Measurements from ENCODE around the gene MEAK7. TPM values are rescaled to one million over a fixed set of nuclear protein-coding genes. Genes with fewer than 3 reads are reported as not detected.

Gene MEAK7
- total RNA-seq, 1 experiment from 2014 or later, result 29.5 TPM

- H3K27me3 Mint-ChIP-seq (ENCODE audit: unreplicated experiment), result no peaks in the 10 kb centered on the region
- no peaks in the 10 kb centered on the region for H3K9me3 Mint-ChIP-seq (ENCODE audit: low read depth, unreplicated experiment)
- CTCF ChIA-PET, result no interaction called here
Measured at GRCh38 chr16:84461413-84462295, 42.8 kb downstream of the MEAK7 start.

GRCh38 chr16:84461029-84461412 lies 43.4 kb downstream of the MEAK7 start:
- DNase-seq, result no peak
- intact Hi-C loops (cut with micrococcal nuclease; ENCODE audit: unreplicated experiment), result no loop called here
- no peak for TF ChIP-seq CTCF (IDR thresholded peaks at IDR 0.05; ENCODE audit: unreplicated experiment)
- no TSS peak for BruUV-seq (replicated peaks)
- H3K9me3 Mint-ChIP-seq (ENCODE audit: low read depth, unreplicated experiment), result no peaks in the 10 kb centered on the region
- no peaks in the 10 kb centered on the region for H3K27me3 Mint-ChIP-seq (ENCODE audit: unreplicated experiment)
- H3K4me3 Mint-ChIP-seq (ENCODE audit: low read depth, unreplicated experiment), result no peak overlapping the region
- H3K27ac Mint-ChIP-seq (ENCODE audit: unreplicated experiment), result no peak overlapping the region
- no peaks in the 10 kb centered on the region for H3K4me1 Mint-ChIP-seq (ENCODE audit: low read depth, unreplicated experiment)
- CTCF ChIA-PET, result no interaction called here
- peaks cover 30% of the 10 kb centered on the region for H3K36me3 Mint-ChIP-seq (ENCODE audit: insufficient read depth, unreplicated experiment)

More at GRCh38 chr16:84461413-84462295, 42.8 kb downstream of the MEAK7 start:
- Mint-ChIP-seq H3K36me3 (ENCODE audit: insufficient read depth, unreplicated experiment) (peaks cover 30% of the 10 kb centered on the region), H3K27ac (ENCODE audit: unreplicated experiment) (no peak overlapping the region), H3K4me3 (ENCODE audit: low read depth, unreplicated experiment) (no peak overlapping the region), H3K4me1 (ENCODE audit: low read depth, unreplicated experiment) (no peaks in the 10 kb centered on the region)
- no peak for TF ChIP-seq CTCF (IDR thresholded peaks at IDR 0.05; ENCODE audit: unreplicated experiment)
- no peak for DNase-seq
- intact Hi-C loops (cut with micrococcal nuclease; ENCODE audit: unreplicated experiment), result no loop called here
- BruUV-seq (replicated peaks), result no TSS peak

GRCh38 chr16:84460406-84461028 lies 43.9 kb downstream of the MEAK7 start:
- peaks cover 30% of the 10 kb centered on the region for H3K36me3 Mint-ChIP-seq (ENCODE audit: insufficient read depth, unreplicated experiment)

GRCh38 chr16:84459941-84460405 lies 44.5 kb downstream of the MEAK7 start:
- no peak for TF ChIP-seq CTCF (IDR thresholded peaks at IDR 0.05; ENCODE audit: unreplicated experiment)
- no peaks in the 10 kb centered on the region for H3K27me3 Mint-ChIP-seq (ENCODE audit: unreplicated experiment)
- H3K27ac Mint-ChIP-seq (ENCODE audit: unreplicated experiment), result no peak overlapping the region
- BruUV-seq (replicated peaks), result no TSS peak
- H3K4me1 Mint-ChIP-seq (ENCODE audit: low read depth, unreplicated experiment), result no peaks in the 10 kb centered on the region
- CTCF ChIA-PET, result no interaction called here
- peaks cover 29% of the 10 kb centered on the region for H3K36me3 Mint-ChIP-seq (ENCODE audit: insufficient read depth, unreplicated experiment)
- H3K9me3 Mint-ChIP-seq (ENCODE audit: low read depth, unreplicated experiment), result no peaks in the 10 kb centered on the region
- DNase-seq, result no peak
- H3K4me3 Mint-ChIP-seq (ENCODE audit: low read depth, unreplicated experiment), result no peak overlapping the region
- intact Hi-C loops (cut with micrococcal nuclease; ENCODE audit: unreplicated experiment), result no loop called here

More at GRCh38 chr16:84460406-84461028, 43.9 kb downstream of the MEAK7 start:
- BruUV-seq (replicated peaks), result no TSS peak
- intact Hi-C loops (cut with micrococcal nuclease; ENCODE audit: unreplicated experiment), result no loop called here
- no peak for DNase-seq
- CTCF ChIA-PET, result no interaction called here
- H3K9me3 Mint-ChIP-seq (ENCODE audit: low read depth, unreplicated experiment), result no peaks in the 10 kb centered on the region
- H3K4me3 Mint-ChIP-seq (ENCODE audit: low read depth, unreplicated experiment), result no peak overlapping the region
- no peaks in the 10 kb centered on the region for H3K4me1 Mint-ChIP-seq (ENCODE audit: low read depth, unreplicated experiment)
- no peak for TF ChIP-seq CTCF (IDR thresholded peaks at IDR 0.05; ENCODE audit: unreplicated experiment)
- no peak overlapping the region for H3K27ac Mint-ChIP-seq (ENCODE audit: unreplicated experiment)
- H3K27me3 Mint-ChIP-seq (ENCODE audit: unreplicated experiment), result no peaks in the 10 kb centered on the region
